ENCODE data around the gene GRPEL1. TPM values are rescaled to one million over a fixed set of nuclear protein-coding genes. Genes with fewer than 3 reads are reported as not detected.

GRPEL1 gene
- total and polyA plus RNA-seq, 2 donors (not counting 1 experiment from before 2014, with no cell fraction given), result 16.3 to 42.7 TPM

DNA sequence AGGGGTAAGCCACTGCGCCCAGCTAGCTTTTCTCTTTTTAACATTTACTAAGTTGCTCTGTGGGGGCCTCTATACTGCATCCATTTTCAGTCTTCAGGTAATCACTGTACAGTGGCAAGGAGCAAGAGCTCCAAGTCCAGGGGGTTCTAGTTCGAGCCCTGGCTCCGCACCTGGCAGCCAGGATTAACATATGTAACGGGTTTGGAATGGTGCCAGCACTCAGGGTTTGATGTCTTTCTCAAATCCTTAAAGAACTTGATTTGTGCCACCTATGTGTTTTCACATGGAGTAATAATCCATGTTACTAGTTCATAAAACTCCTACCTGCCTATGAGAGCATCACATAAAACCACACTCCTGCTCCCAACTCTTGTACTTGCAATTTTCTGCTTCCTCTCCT is 4.5 kb downstream of the GRPEL1 start:
- H4K20me1 ChIP-seq (ENCODE audit: control insufficient read depth, extremely low read depth, insufficient read depth, low read length), result no peaks in the 10 kb centered on the region
- no peaks in the 10 kb centered on the region for H3K27me3 ChIP-seq (ENCODE audit: control insufficient read depth, insufficient read depth, low read length)
- no peak overlapping the region for H3K27ac ChIP-seq (ENCODE audit: insufficient read depth, low read length)
- H3K79me2 ChIP-seq (ENCODE audit: control insufficient read depth, insufficient read depth, low read length), result peaks cover 39% of the 10 kb centered on the region
- no peak overlapping the region for H3K4me3 ChIP-seq (replicated peaks in 1 of 4; ENCODE audit: control extremely low read depth in 1 of 4, insufficient read depth in 1 of 4, low read depth in 3 of 4, low read length in 4 of 4)
- TF ChIP-seq, protein P1, sequence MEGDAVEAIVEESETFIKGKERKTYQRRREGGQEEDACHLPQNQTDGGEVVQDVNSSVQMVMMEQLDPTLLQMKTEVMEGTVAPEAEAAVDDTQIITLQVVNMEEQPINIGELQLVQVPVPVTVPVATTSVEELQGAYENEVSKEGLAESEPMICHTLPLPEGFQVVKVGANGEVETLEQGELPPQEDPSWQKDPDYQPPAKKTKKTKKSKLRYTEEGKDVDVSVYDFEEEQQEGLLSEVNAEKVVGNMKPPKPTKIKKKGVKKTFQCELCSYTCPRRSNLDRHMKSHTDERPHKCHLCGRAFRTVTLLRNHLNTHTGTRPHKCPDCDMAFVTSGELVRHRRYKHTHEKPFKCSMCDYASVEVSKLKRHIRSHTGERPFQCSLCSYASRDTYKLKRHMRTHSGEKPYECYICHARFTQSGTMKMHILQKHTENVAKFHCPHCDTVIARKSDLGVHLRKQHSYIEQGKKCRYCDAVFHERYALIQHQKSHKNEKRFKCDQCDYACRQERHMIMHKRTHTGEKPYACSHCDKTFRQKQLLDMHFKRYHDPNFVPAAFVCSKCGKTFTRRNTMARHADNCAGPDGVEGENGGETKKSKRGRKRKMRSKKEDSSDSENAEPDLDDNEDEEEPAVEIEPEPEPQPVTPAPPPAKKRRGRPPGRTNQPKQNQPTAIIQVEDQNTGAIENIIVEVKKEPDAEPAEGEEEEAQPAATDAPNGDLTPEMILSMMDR (conservative IDR thresholded peaks at IDR 0.05 in 1 of 2, IDR thresholded peaks at IDR 0.05 in 1 of 2; ENCODE audit: low read depth in 1 of 2, low read length in 2 of 2), result no peak
- no peak for TF ChIP-seq EZH2 (IDR thresholded peaks at IDR 0.05; ENCODE audit: low read length, missing control alignments)
- H3K9me3 ChIP-seq (ENCODE audit: control insufficient read depth, insufficient read depth, low read depth, low read length), result no peaks in the 10 kb centered on the region
- peaks cover 17% of the 10 kb centered on the region for H3K36me3 ChIP-seq (ENCODE audit: control insufficient read depth, insufficient read depth, low read length)
- H2AFZ ChIP-seq (ENCODE audit: low read length), result no peak overlapping the region
- no peaks in the 10 kb centered on the region for H3K4me1 ChIP-seq (ENCODE audit: control insufficient read depth, extremely low read depth, insufficient read depth, low read length)
- DNase-seq (ENCODE audit: low read depth in 2 of 2), result no peak
- no peak overlapping the region for H3K9ac ChIP-seq (ENCODE audit: insufficient read depth, low read length)
- H3K4me2 ChIP-seq (ENCODE audit: extremely low read depth, insufficient read depth, low read length), result no peak overlapping the region

DNA sequence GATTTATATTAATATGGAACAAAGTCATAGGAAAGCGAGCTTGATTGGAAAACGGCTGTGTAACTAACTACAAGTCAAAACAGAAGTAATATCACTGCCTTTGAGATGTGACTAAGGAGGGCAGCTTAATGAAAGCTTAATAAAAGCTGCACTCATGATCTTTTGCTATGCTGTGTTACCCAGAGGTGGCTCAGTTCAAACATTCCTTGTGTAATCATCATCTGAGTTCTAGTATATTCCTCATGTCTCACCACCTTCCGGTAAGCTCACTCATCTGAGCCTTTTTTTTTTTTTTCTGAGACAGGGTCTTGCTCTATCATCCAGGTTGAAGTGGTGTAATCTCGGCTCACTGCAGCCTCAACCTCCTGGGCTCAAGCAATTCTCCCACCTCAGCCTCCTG is 5.0 kb downstream of the GRPEL1 start:
- Histone ChIP-seq H3K27me3 (ENCODE audit: control insufficient read depth, insufficient read depth, low read length) (no peaks in the 10 kb centered on the region), H3K4me3 (replicated peaks in 1 of 4; ENCODE audit: control extremely low read depth in 1 of 4, insufficient read depth in 1 of 4, low read depth in 3 of 4, low read length in 4 of 4) (no peak overlapping the region), H4K20me1 (ENCODE audit: control insufficient read depth, extremely low read depth, insufficient read depth, low read length) (no peaks in the 10 kb centered on the region), H3K4me1 (ENCODE audit: control insufficient read depth, extremely low read depth, insufficient read depth, low read length) (no peaks in the 10 kb centered on the region), H3K9ac (ENCODE audit: insufficient read depth, low read length) (no peak overlapping the region), H3K9me3 (ENCODE audit: control insufficient read depth, insufficient read depth, low read depth, low read length) (no peaks in the 10 kb centered on the region), H3K27ac (ENCODE audit: insufficient read depth, low read length) (no peak overlapping the region), H3K36me3 (ENCODE audit: control insufficient read depth, insufficient read depth, low read length) (peaks cover 17% of the 10 kb centered on the region), H3K79me2 (ENCODE audit: control insufficient read depth, insufficient read depth, low read length) (peaks cover 39% of the 10 kb centered on the region), H2AFZ (ENCODE audit: low read length) (no peak overlapping the region), H3K4me2 (ENCODE audit: extremely low read depth, insufficient read depth, low read length) (no peak overlapping the region)
- no peak for DNase-seq (ENCODE audit: low read depth in 2 of 2)
- TF ChIP-seq EZH2 (IDR thresholded peaks at IDR 0.05; ENCODE audit: low read length, missing control alignments), result no peak
- TF ChIP-seq, protein P1 (conservative IDR thresholded peaks at IDR 0.05 in 1 of 2, IDR thresholded peaks at IDR 0.05 in 1 of 2; ENCODE audit: low read depth in 1 of 2, low read length in 2 of 2), result no peak

DNA sequence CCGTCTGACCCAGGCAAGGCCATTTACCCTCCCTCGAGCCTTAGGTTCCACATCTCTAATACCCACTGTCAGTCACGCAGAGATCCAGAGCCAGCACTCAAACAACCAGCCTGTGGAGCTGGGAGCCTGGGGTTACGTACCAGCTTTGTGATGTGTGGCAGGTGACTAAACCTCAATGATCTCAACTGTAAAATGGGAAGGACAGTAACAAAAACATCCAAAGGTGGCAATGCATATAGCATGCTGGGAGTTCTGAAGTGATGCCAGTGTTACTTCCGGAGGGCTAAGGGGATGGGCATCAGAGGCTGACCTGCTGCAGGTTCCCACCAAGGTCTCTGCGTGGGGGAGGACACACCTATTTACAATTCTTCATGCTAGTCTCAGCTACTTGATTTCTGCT is 6.0 kb downstream of the GRPEL1 start:
- no peak for DNase-seq (ENCODE audit: low read depth in 2 of 2)
- Histone ChIP-seq H3K4me3 (replicated peaks in 1 of 4; ENCODE audit: control extremely low read depth in 1 of 4, insufficient read depth in 1 of 4, low read depth in 3 of 4, low read length in 4 of 4) (no peak overlapping the region), H4K20me1 (ENCODE audit: control insufficient read depth, extremely low read depth, insufficient read depth, low read length) (no peaks in the 10 kb centered on the region), H3K9me3 (ENCODE audit: control insufficient read depth, insufficient read depth, low read depth, low read length) (no peaks in the 10 kb centered on the region), H3K4me1 (ENCODE audit: control insufficient read depth, extremely low read depth, insufficient read depth, low read length) (no peaks in the 10 kb centered on the region), H3K9ac (ENCODE audit: insufficient read depth, low read length) (no peak overlapping the region), H3K27me3 (ENCODE audit: control insufficient read depth, insufficient read depth, low read length) (no peaks in the 10 kb centered on the region), H3K79me2 (ENCODE audit: control insufficient read depth, insufficient read depth, low read length) (peaks cover 29% of the 10 kb centered on the region), H3K36me3 (ENCODE audit: control insufficient read depth, insufficient read depth, low read length) (peaks cover 17% of the 10 kb centered on the region), H3K27ac (ENCODE audit: insufficient read depth, low read length) (no peak overlapping the region), H2AFZ (ENCODE audit: low read length) (no peak overlapping the region), H3K4me2 (ENCODE audit: extremely low read depth, insufficient read depth, low read length) (no peak overlapping the region)
- TF ChIP-seq, protein P1 (conservative IDR thresholded peaks at IDR 0.05 in 1 of 2, IDR thresholded peaks at IDR 0.05 in 1 of 2; ENCODE audit: low read depth in 1 of 2, low read length in 2 of 2), result no peak
- TF ChIP-seq EZH2 (IDR thresholded peaks at IDR 0.05; ENCODE audit: low read length, missing control alignments), result no peak

All from fibroblast of lung (primary cell).